DMS114 treated with DMSO at 0.1 percent for 48 hours (cell line): Measurements from ENCODE around the gene MPZL3.
"Not testable (repeated sequence)": the region's sequence is repeated elsewhere in the genome, so short reads cannot be mapped to it uniquely, and the experiment has no call there.

Experiments
- DNase-seq: peaks from one replicate; lab custom pipeline; 2025; ENCODE audit not compliant: unreplicated experiment; lab: John Stamatoyannopoulos, UW

The MPZL3 gene

GRCh38 chr11:118186346-118187107, 65.6 kb downstream of the MPZL3 start:
- no peak for DNase-seq

- no peak for DNase-seq
Measured at GRCh38 chr11:118184784-118185579, 67.2 kb downstream of the MPZL3 start.

GRCh38 chr11:118183691-118184090, 68.5 kb downstream of the MPZL3 start:
- DNase-seq, result not testable (repeated sequence)

GRCh38 chr11:118180300-118180703, 71.9 kb downstream of the MPZL3 start:
- DNase-seq, result no peak

- DNase-seq, result no peak
Measured at GRCh38 chr11:118176778-118177134, 75.4 kb downstream of the MPZL3 start.
